GM04504 (cell line): ENCODE data around the gene CHN1.

Experiments used
- DNase-seq: peaks from one replicate; pipeline ENCODE4 v3.0.0-alpha.2; 2012; ENCODE audit warnings: low read depth

The CHN1 gene

GRCh38 chr2:174873471-174873870, 131.7 kb downstream of the CHN1 start:
- peak; percentile 7 for DNase-seq

- no peak for DNase-seq
Measured at GRCh38 chr2:174870787-174871186, 134.4 kb downstream of the CHN1 start.

GRCh38 chr2:174868878-174869277, 136.3 kb downstream of the CHN1 start:
- DNase-seq = no peak

GRCh38 chr2:174866421-174866820, 138.8 kb downstream of the CHN1 start:
- DNase-seq = no peak

- DNase-seq = no peak
Measured at GRCh38 chr2:174863183-174863582, 142.0 kb downstream of the CHN1 start.

- DNase-seq = no peak
Measured at GRCh38 chr2:174859563-174860169, 145.5 kb downstream of the CHN1 start.

- no peak for DNase-seq
Measured at GRCh38 chr2:174858745-174859144, 146.4 kb downstream of the CHN1 start.

GRCh38 chr2:174856447-174856846, 148.7 kb downstream of the CHN1 start:
- no peak for DNase-seq

- peak; percentile 63 for DNase-seq
Measured at GRCh38 chr2:174846941-174847938, 157.9 kb downstream of the CHN1 start.

GRCh38 chr2:174846218-174846617, 159.0 kb downstream of the CHN1 start:
- DNase-seq = no peak

- DNase-seq = no peak
Measured at GRCh38 chr2:174844295-174844708, 160.9 kb downstream of the CHN1 start.

- no peak for DNase-seq
Measured at GRCh38 chr2:174842496-174842895, 162.7 kb downstream of the CHN1 start.

GRCh38 chr2:174841936-174842335, 163.2 kb downstream of the CHN1 start:
- no peak for DNase-seq

GRCh38 chr2:174841350-174841749, 163.8 kb downstream of the CHN1 start:
- no peak for DNase-seq

GRCh38 chr2:174840436-174840835, 164.7 kb downstream of the CHN1 start:
- DNase-seq = no peak

- DNase-seq = no peak
Measured at GRCh38 chr2:174839662-174840061, 165.5 kb downstream of the CHN1 start.

- DNase-seq = no peak
Measured at GRCh38 chr2:174836995-174837390, 168.2 kb downstream of the CHN1 start.

GRCh38 chr2:174836377-174836994, 168.7 kb downstream of the CHN1 start:
- DNase-seq = peak; percentile 90

- peak; percentile 83 for DNase-seq
Measured at GRCh38 chr2:174835797-174836255, 169.4 kb downstream of the CHN1 start.

GRCh38 chr2:174833737-174834136, 171.4 kb downstream of the CHN1 start:
- DNase-seq = no peak

- DNase-seq = no peak
Measured at GRCh38 chr2:174830561-174830960, 174.6 kb downstream of the CHN1 start.

- no peak for DNase-seq
Measured at GRCh38 chr2:174829550-174829949, 175.6 kb downstream of the CHN1 start.
